ENCODE measurements around the gene PVR.
A peak's percentile ranks its signal among the peaks of the same experiment; 100 is the strongest.
"Not testable (repeated sequence)": the region's sequence is repeated elsewhere in the genome, so short reads cannot be mapped to it uniquely, and the experiment has no call there.

PVR gene

DNA sequence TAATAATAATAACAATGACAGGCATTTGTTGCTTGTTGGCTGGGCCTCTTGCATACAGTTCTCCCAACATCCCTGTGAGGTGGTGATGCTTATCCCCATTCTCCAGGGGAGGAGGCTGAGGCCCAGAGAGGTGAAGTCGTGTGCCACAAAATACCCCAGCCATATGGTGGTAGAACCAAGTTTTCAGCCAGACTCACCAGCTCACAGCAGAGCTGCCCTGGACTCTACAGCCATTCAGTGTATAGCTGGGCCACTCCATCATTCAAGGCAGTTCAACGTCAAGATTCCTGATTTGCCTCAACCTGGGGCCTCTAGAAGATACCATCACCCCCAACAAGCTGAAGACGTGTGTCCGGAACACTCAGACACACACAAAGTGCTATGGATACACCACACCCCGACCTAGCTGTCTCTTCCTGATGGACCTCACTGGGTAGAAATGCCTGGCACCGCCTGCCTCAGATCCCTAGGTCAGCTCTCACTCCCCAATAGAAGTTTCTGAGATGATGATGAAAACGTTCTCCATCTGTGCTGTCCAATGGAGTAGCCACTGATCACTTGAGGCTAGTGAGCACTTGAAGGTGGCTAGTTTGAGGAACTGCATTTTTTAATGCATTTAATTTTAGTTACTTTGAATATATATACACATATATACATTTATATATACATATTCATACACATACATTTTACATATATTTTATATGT is 23.3 kb downstream of the PVR start:
- peak overlapping the region in 5 of 21 experiments; percentile 2 to 39 (median 23) for H3K27ac ChIP-seq
- no peak overlapping the region for H3K4me3 ChIP-seq

DNA sequence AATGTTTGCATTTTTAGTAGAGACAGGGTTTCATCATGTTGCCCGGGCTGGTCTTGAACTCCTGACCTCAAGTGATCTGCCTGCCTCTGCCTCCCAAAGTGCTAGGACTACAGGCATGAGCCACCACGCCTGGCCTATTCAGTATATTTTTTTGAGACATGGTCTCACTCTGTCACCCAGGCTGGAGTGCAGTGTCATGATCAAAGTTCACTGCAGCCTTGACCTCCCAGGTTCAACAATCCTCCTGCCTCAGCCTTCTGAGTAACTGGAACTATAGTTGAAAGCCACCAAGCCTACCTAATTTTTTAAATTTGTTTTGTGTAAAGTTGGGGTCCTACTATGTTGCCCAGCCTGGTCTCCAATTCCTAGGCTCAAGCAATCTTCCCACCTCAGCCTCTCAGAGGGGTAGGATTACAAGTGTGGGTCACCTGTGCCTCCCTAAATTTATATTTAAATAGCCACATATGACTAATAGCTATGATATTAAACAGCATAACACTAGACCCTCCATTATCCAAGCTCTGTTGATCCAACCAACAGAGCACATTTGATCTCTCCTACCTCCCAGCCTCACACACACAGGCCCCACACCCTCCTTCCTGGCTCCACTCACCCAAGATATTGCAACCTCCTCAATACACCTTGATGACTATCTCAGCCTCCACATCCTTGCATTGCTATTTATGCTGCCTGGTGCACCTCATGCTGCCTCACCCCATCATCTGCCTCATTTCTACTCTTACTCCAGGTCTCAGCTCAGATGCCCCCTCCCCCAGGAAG is 25.5 kb downstream of the PVR start:
- Histone ChIP-seq H3K4me3 (no peak overlapping the region), H3K27ac (no peak overlapping the region)

GRCh38 chr19:44670027-44670426 is 26.3 kb downstream of the PVR start:
- H3K27ac ChIP-seq, H3K4me3 ChIP-seq: not testable (repeated sequence)

DNA sequence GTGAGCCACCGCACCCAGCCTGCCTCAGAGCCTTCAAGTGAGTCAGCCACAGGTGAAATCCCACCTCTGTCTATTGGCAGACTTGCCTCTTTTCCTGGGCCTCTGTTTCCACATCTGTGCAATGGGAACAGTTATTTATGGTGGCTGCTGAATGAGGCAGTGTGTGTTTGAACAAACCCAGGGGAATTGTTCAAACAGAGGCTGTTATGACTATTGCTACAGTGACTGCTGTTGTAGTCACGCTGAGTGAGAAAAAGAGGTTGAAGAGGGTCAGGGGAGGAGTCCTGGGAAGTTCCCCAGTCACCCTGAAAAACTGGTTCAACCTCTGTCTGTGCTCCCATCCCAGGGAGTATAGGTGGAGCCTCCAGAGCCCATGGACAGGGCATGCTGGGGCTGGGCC is 27.7 kb downstream of the PVR start, which contains the start of gene CEACAM19:
Gene CEACAM19, plus strand, starts transcription at position 83 of the 400 bp plus-strand sequence. CDS start 450 bp downstream, outside the sequence.
- peak within 1 kb of the TSS in 19 of 21 experiments; percentile 4 to 83 (median 61) for H3K27ac ChIP-seq

GRCh38 chr19:44672226-44672625 is 28.5 kb downstream of the PVR start:
- Histone ChIP-seq H3K4me3 (peak overlapping the region in 1 of 7 experiments; percentile 19), H3K27ac (peak overlapping the region in 11 of 21 experiments; percentile 4 to 83 (median 67))

More for the DNA sequence above, 27.7 kb downstream of the PVR start, which contains the start of gene CEACAM19:
- peak within 1 kb of the TSS in 2 of 7 experiments; percentile 12 to 19 for H3K4me3 ChIP-seq

GRCh38 chr19:44673510-44673909 is 29.8 kb downstream of the PVR start:
- Histone ChIP-seq H3K4me3 (no peak overlapping the region), H3K27ac (no peak overlapping the region)

GRCh38 chr19:44675521-44675920 is 31.8 kb downstream of the PVR start:
- H3K27ac ChIP-seq = no peak overlapping the region
- H3K4me3 ChIP-seq = no peak overlapping the region

- H3K27ac ChIP-seq = peak overlapping the region in 1 of 21 experiments; percentile 6
These were observed 33.5 kb downstream of the PVR start for GRCh38 chr19:44677019-44677811.

DNA sequence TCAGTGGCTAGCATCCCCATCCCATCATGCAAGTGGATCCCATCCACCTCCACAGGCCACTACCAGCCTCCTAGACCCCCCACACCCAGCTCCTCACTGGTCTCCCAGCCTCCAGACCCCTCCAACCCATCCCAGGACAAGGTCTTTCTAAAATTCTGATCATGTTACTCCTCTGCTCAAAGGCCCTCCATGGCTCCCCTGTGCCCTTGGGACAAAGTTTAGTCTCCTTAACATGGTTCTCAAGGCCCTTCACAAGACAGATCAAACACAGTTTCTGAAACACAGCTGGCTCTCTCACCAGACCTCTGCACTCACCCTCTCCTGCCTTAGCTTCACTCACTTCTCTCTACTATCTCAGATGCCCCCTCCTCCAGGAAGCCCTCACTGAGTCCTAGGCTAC is 36.8 kb downstream of the PVR start:
- Histone ChIP-seq H3K4me3 (no peak overlapping the region), H3K27ac (no peak overlapping the region)

More at GRCh38 chr19:44677019-44677811, 33.5 kb downstream of the PVR start:
- no peak overlapping the region for H3K4me3 ChIP-seq

GRCh38 chr19:44681992-44682790 is 38.5 kb downstream of the PVR start:
- H3K4me3 ChIP-seq = no peak overlapping the region
- no peak overlapping the region for H3K27ac ChIP-seq

- Histone ChIP-seq H3K27ac (no peak overlapping the region), H3K4me3 (no peak overlapping the region)
These were observed 39.1 kb downstream of the PVR start for GRCh38 chr19:44682807-44683206.

- Histone ChIP-seq H3K4me3 (no peak overlapping the region), H3K27ac (peak overlapping the region in 4 of 21 experiments; percentile 9 to 60 (median 33))
These were observed 39.9 kb downstream of the PVR start for GRCh38 chr19:44683434-44684210.

GRCh38 chr19:44684396-44684795 is 40.7 kb downstream of the PVR start:
- not testable (repeated sequence) for H3K4me3 ChIP-seq
- peak overlapping the region in 4 of 21 experiments; percentile 17 to 62 (median 49) for H3K27ac ChIP-seq

DNA sequence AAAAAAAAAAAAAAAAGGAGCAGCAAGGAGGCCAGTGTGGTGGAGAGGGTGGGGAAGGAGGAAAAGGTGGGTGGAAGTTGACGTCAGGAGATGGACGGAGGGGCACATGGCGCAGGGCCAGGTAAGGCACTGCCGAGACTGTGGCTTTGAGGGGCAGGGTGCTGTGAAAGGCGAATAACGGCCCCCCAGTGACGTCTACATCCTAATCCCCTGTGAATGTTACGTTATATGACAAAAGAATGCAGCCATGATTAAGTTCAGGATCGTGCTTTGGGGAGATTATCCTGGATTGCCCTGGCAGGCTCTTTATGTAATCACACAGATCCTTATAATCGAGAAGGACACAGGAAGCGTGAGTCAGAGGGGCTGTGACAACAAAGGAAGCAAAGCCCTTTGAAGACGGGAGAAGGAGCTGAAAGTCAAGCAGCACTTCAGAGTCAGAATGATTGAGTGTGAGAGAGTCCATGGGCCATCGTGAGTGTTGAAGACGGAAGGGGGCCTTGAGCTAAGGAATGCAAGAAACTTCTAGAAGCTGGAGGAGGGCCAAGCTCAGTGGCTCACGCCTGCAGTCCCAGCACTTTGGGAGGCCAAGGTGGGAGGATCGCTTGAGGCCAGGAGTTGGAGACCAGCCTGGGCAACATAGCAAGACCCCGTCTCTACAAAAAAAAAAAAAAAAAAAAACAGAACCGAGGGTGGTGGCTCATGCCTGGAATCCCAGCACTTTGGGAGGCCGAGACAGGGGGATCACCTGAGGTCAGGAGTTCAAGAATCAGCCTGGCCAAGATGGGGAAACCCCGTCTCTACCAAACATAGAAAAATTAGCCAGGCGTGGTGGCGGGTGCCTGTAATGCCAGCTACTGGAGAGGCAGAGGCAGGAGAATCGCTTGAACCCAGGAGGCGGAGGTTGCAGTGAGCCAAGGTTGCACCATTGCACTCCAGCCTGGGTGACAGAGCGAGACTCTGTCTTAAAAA is 41.5 kb downstream of the PVR start:
- Histone ChIP-seq H3K27ac (peak overlapping the region in 11 of 21 experiments; percentile 3 to 63 (median 47)), H3K4me3 (no peak overlapping the region)

- Histone ChIP-seq H3K4me3 (no peak overlapping the region), H3K27ac (peak overlapping the region in 9 of 21 experiments; percentile 3 to 63 (median 49))
These were observed 42.2 kb downstream of the PVR start for GRCh38 chr19:44685877-44686276.

DNA sequence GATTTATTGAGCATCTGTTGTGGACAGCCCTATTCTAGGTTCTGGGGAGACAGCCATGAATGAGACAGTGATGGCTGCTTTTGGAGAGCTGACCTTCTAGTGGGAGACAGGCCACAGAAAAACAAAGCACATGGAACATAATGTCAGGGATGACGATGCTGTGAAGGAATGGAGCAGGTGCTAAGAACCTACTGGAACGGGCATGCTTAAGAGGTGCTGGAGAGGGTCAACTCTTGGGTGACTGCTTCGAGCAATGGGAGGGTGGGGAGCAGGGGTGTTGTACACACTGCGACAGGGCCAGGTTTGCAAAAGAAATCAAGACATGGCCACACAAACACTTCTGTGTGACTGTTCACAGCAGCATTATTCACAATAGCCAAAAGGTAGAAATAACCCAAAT is 43.2 kb downstream of the PVR start:
- H3K27ac ChIP-seq = no peak overlapping the region
- no peak overlapping the region for H3K4me3 ChIP-seq

GRCh38 chr19:44687888-44688287 is 44.2 kb downstream of the PVR start:
- Histone ChIP-seq H3K27ac (no peak overlapping the region), H3K4me3 (no peak overlapping the region)

Measured in skin epidermis (tissue), 12 donors.